Esophagus muscularis mucosa (tissue), 3 donors: ENCODE measurements around the gene HSPA4.

Source experiments
- CTCF ChIP-seq, 3 experiments: fragments of 200-600 bp in 2 of 3; fragments of 450-650 bp in 1 of 3; sonication (generic) in 2 of 3; IDR thresholded peaks; one replicate each; pipeline ENCODE4 v1.5.1; 2017 to 2019; ENCODE audit warnings: antibody characterized with exemption in 3 of 3, mild to moderate bottlenecking in 2 of 3, moderate library complexity in 1 of 3
- POLR2AphosphoS5 ChIP-seq, 2 donors: sonication (generic); formaldehyde crosslinking; IDR thresholded peaks; one replicate each; pipeline ENCODE4 v1.6.1; 2017; ENCODE audit warnings: antibody characterized with exemption in 2 of 2

DNA sequence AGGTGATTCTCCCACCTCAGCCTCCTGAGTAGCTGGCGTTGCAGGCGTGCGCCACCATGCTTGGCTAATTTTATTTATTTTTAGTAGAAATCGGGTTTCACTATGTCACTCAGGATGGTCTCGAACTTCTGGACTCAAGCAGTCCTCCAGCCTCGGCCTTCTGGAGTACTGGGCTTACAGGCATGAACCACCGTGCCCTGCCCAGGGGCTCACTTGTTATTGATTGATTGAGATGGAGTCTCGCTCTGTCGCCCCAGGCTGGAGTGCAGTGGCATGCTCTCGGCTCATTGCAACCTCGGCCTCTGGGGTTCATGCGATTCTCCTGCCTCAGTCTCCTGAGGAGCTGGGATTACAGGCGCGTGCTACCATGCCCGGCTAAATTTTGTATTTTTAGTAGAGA lies 1.6 kb downstream of the HSPA4 start:
- no peak for TF ChIP-seq CTCF (IDR thresholded peaks at IDR 0.05)
- no peak for TF ChIP-seq POLR2AphosphoS5 (IDR thresholded peaks at IDR 0.05)
